SK-N-SH (cell line): Measurements from ENCODE around the gene MYO9A. TPM values are rescaled to one million over a fixed set of nuclear protein-coding genes. Genes with fewer than 3 reads are reported as not detected.

Source experiments
- CTCF ChIA-PET: fragments of 300-600, 350-600 bp; formaldehyde crosslinking; extraction: SDS; loops from one replicate; lab custom pipeline; 2021; lab: Yijun Ruan, JAX
- POLR2A ChIA-PET: fragments of 350-600 bp; sonication (Branson Sonifier 250); formaldehyde crosslinking; extraction: SDS; loops from one replicate; lab custom pipeline; 2020; ENCODE audit warnings: antibody characterized with exemption, inconsistent platforms; lab: Yijun Ruan, JAX
- DNase-seq: peaks from one replicate; pipeline ENCODE4 v3.0.0; 2012
- H2AFZ ChIP-seq: fragments of 200-600 bp; sonication (generic); 2 replicates; pipeline ENCODE4 v1.8.1; 2016; ENCODE audit warnings: antibody characterized with exemption, mild to moderate bottlenecking, low read depth
- H3F3A ChIP-seq: fragments of 200-600 bp; sonication (generic); replicated peaks from 2 replicates; pipeline ENCODE3; 2016; ENCODE audit warnings: antibody characterized with exemption, mild to moderate bottlenecking; ENCODE audit not compliant: insufficient read depth
- H3K27ac ChIP-seq, 2 experiments: fragments of 200-500 bp in 1 of 2; fragments of 200-600 bp in 1 of 2; sonication (Bioruptor generic) in 1 of 2; sonication (generic), shearing (Covaris generic) in 1 of 2; 2 replicates each; pipeline versions ENCODE4 v1.5.1 to v1.6.1; 2014 to 2016; ENCODE audit warnings: low read depth in 2 of 2, inconsistent platforms in 1 of 2, low read length in 1 of 2, mild to moderate bottlenecking in 1 of 2, mixed read lengths in 1 of 2
- H3K27me3 ChIP-seq: fragments of 200-600 bp; sonication (generic), shearing (Covaris generic); 2 replicates; pipeline ENCODE4 v1.6.1; 2016; ENCODE audit warnings: mixed run types; ENCODE audit not compliant: insufficient read depth
- H3K36me3 ChIP-seq, 2 experiments: fragments of 200-500 bp in 1 of 2; fragments of 200-600 bp in 1 of 2; sonication (Bioruptor generic) in 1 of 2; sonication (generic) in 1 of 2; replicated peaks in 1 of 2; 2 replicates each; pipeline versions ENCODE3 to v1.5.1; 2014 to 2016; ENCODE audit warnings: low read length in 1 of 2, mild to moderate bottlenecking in 1 of 2; ENCODE audit not compliant: insufficient read depth in 2 of 2, control insufficient read depth in 1 of 2
- H3K4me1 ChIP-seq, 2 experiments: fragments of 200-500 bp in 1 of 2; fragments of 200-600 bp in 1 of 2; sonication (Bioruptor generic) in 1 of 2; sonication (generic), shearing (Covaris generic) in 1 of 2; 2 replicates each; pipeline versions ENCODE4 v1.5.1 to v1.6.1; 2014 to 2016; ENCODE audit warnings: low read depth in 1 of 2, low read length in 1 of 2, mixed run types in 1 of 2; ENCODE audit not compliant: insufficient read depth in 2 of 2, control insufficient read depth in 1 of 2
- H3K4me2 ChIP-seq: fragments of 200-600 bp; sonication (generic), shearing (Covaris generic); 2 replicates; pipeline ENCODE4 v1.6.1; 2017; ENCODE audit warnings: mixed run types
- H3K4me3 ChIP-seq, 2 experiments: fragments of 200-500 bp in 1 of 2; fragments of 200-600 bp in 1 of 2; sonication (Bioruptor generic) in 1 of 2; sonication (generic), shearing (Covaris generic) in 1 of 2; 2 replicates each; pipeline versions ENCODE4 v1.5.1 to v1.8.1; 2014 to 2016; ENCODE audit warnings: low read depth in 2 of 2, inconsistent platforms in 1 of 2, low read length in 1 of 2, mild to moderate bottlenecking in 1 of 2, mixed read lengths in 1 of 2, moderate library complexity in 1 of 2
- H3K79me2 ChIP-seq: fragments of 200-600 bp; sonication (generic); 2 replicates; pipeline ENCODE4 v1.8.1; 2017; ENCODE audit warnings: mild to moderate bottlenecking; ENCODE audit not compliant: insufficient read depth
- H3K9ac ChIP-seq: fragments of 200-600 bp; sonication (generic); 2 replicates; pipeline ENCODE4 v1.6.1; 2017; ENCODE audit warnings: mixed run types
- H3K9me2 ChIP-seq: fragments of 200-600 bp; sonication (generic); 2 replicates; pipeline ENCODE4 v1.6.1; 2017; ENCODE audit warnings: mixed run types
- H3K9me3 ChIP-seq: fragments of 200-600 bp; sonication (generic); 2 replicates; pipeline ENCODE4 v1.6.1; 2017; ENCODE audit warnings: mixed run types, mild to moderate bottlenecking, moderate library complexity
- H4K20me1 ChIP-seq: fragments of 200-600 bp; sonication (generic); 2 replicates; pipeline ENCODE4 v1.6.1; 2017; ENCODE audit warnings: mild to moderate bottlenecking, mixed run types; ENCODE audit not compliant: insufficient read depth
- CHD2 ChIP-seq: fragments of 150-350 bp; IDR thresholded peaks from 2 replicates; pipeline ENCODE4 v1.6.1; 2018; ENCODE audit warnings: low read length; ENCODE audit not compliant: partially characterized antibody
- ELF1 ChIP-seq: IDR thresholded peaks from 2 replicates; pipeline ENCODE4 v1.4.0; 2012
- EP300 ChIP-seq, 2 experiments: IDR thresholded peaks; 2 replicates each; pipeline versions ENCODE4 v1.4.0 to v1.6.1; 2012; ENCODE audit warnings: borderline replicate concordance in 1 of 2, low read depth in 1 of 2, low read length in 1 of 2
- EZH2phosphoT487 ChIP-seq: fragments of 200-600 bp; sonication (generic); IDR thresholded peaks from 2 replicates; pipeline ENCODE4 v1.6.1; 2017; ENCODE audit warnings: low read depth, mixed run types, mild to moderate bottlenecking, antibody characterized with exemption, moderate library complexity, borderline replicate concordance
- FOXJ3 ChIP-seq: sonication (generic); formaldehyde crosslinking; IDR thresholded peaks from 2 replicates; pipeline ENCODE4 v1.5.1; 2020; ENCODE audit warnings: mild to moderate bottlenecking, missing genetic modification reagents
- GATA2 ChIP-seq: sonication (generic); formaldehyde crosslinking; IDR thresholded peaks from 2 replicates; pipeline ENCODE4 v1.5.0; 2020; ENCODE audit warnings: mild to moderate bottlenecking, missing genetic modification reagents
- IRF3 ChIP-seq: fragments of 150-350 bp; IDR thresholded peaks from 2 replicates; pipeline ENCODE4 v1.6.1; 2016; ENCODE audit warnings: mild to moderate bottlenecking, low read depth, low read length
- JUND ChIP-seq: IDR thresholded peaks from 2 replicates; pipeline ENCODE4 v1.4.0; 2012
- MEF2A ChIP-seq: IDR thresholded peaks from 2 replicates; pipeline ENCODE4 v1.4.0; 2012; ENCODE audit warnings: low read depth, borderline replicate concordance
- NRF1 ChIP-seq: IDR thresholded peaks from 2 replicates; pipeline ENCODE4 v1.6.1; 2012; ENCODE audit warnings: low read depth, mild to moderate bottlenecking, low read length
- POLR2AphosphoS5 ChIP-seq: IDR thresholded peaks from 2 replicates; pipeline ENCODE4 v1.6.1; 2012; ENCODE audit warnings: low read depth, low read length
- RAD21 ChIP-seq: IDR thresholded peaks from 2 replicates; pipeline ENCODE4 v1.6.1; 2012; ENCODE audit warnings: mild to moderate bottlenecking, low read length
- RCOR1 ChIP-seq: fragments of 150-350 bp; IDR thresholded peaks from 2 replicates; pipeline ENCODE4 v1.6.1; 2017; ENCODE audit warnings: antibody characterized with exemption, low read length
- SIN3A ChIP-seq: IDR thresholded peaks from 2 replicates; pipeline ENCODE4 v1.6.1; 2012; ENCODE audit warnings: low read depth, mild to moderate bottlenecking, low read length, moderate library complexity, borderline replicate concordance
- SMC3 ChIP-seq: IDR thresholded peaks from 2 replicates; pipeline ENCODE4 v1.6.1; 2012; ENCODE audit warnings: low read depth, low read length, improper control_type of control experiment
- TAF1 ChIP-seq: IDR thresholded peaks from 2 replicates; pipeline ENCODE4 v1.6.1; 2012; ENCODE audit warnings: low read depth, mild to moderate bottlenecking, low read length, moderate library complexity, borderline replicate concordance
- TCF12 ChIP-seq: IDR thresholded peaks from 2 replicates; pipeline ENCODE4 v1.4.0; 2012
- TEAD4 ChIP-seq: IDR thresholded peaks from 2 replicates; pipeline ENCODE4 v1.4.0; 2012; ENCODE audit warnings: mild to moderate bottlenecking, borderline replicate concordance; ENCODE audit not compliant: insufficient read depth
- YY1 ChIP-seq: IDR thresholded peaks from 2 replicates; pipeline ENCODE4 v1.4.0; 2012; ENCODE audit warnings: low read depth, mild to moderate bottlenecking
- WGBS: methylation state at CpG from one replicate; pipeline ENCODE4 v1.1.6; 2017; ENCODE audit warnings: low lambda C conversion rate; 5-methylcytosine and 5-hydroxymethylcytosine counted together
- polyA plus RNA-seq, 3 experiments: library from polyadenylated mRNA; depleted of rRNA; stranded (reverse); fragments of >200 nt; gene quantifications; 2 replicates each; pipeline ENCODE4 v1.2.3, GENCODE V29; 2012
- TF ChIP-seq, protein P1 (sequence below): fragments of 200-600 bp; sonication (generic); IDR thresholded peaks from 2 replicates; pipeline ENCODE4 v1.6.1; 2017; ENCODE audit warnings: antibody characterized with exemption, mild to moderate bottlenecking, moderate library complexity
- TF ChIP-seq, protein P2 (sequence below): IDR thresholded peaks from 2 replicates; pipeline ENCODE4 v1.4.0; 2012; ENCODE audit warnings: low read depth, borderline replicate concordance

The MYO9A gene
- polyA plus RNA-seq, 1 of the 3 experiments (the other 2 are of a cell fraction), result 4.1 TPM

DNA sequence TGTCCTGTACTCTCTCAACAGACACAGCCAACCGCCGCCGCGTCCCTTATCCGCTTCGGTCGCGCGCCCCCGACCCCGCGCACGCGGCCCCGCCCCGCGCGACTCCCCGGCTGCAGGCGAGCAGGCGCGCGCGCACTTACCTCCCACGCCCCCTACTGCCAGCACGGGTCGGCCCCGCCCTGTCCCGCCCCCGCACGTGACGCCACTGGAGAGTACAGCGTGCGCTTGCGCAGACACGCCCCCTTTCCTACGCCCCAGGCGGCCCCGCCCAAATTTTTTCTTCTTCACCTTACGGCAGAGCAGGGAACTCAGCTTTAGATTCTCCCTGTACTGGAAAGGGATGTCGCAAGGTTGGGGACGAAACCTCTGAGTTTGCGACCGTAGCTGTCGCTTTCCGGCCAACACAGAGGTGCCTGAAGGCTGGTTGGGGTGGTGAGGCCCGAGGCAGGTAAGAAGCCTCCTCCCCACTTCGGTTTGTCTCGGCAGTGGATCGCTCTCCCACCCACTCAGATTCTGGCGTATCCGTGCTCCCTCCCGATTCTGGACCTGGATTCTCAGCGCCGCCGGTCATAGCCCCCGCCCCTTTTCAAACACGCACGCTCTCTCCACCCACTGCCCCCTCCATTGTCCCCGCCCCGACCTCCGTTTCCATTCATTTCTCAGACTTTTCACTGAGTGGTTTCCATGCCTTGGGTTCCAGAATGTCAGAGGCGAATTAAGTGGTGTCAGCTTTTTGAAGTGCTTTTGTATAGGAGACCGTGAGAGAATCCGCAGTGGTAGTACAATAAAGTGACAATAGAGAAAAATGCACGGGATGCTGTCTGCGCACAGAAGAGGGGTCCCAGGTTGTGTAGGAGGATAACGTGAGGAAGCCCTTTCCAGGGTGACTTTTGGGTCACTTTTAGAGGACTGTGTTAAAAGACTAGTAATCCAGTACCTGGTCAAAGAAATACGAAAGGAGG, at the start of gene MYO9A, which contains the start of gene SENP8 (continued):
- TF ChIP-seq TEAD4 (no peak), EZH2phosphoT487 (no peak), GATA2 (CRISPR knock-in tag) (0 out of 2 replicates have a peak, but pooled peaks have one; percentile 0), IRF3 (no peak), SMC3 (no peak), SIN3A (peak; percentile 27; the same call in 1 of the 2 replicates), TAF1 (peak; percentile 60; the same call in 1 of the 2 replicates), RCOR1 (no peak), MEF2A (no peak), RAD21 (no peak), POLR2AphosphoS5 (peak; percentile 94), EP300 (IDR thresholded peaks at IDR 0.05; ENCODE audit: borderline replicate concordance in 1 of 2, low read depth in 1 of 2, low read length in 1 of 2) (no peak; a peak in 1 of 4 replicates), NRF1 (peak; percentile 89), FOXJ3 (CRISPR knock-in tag) (no peak)
- TF ChIP-seq, protein P1, sequence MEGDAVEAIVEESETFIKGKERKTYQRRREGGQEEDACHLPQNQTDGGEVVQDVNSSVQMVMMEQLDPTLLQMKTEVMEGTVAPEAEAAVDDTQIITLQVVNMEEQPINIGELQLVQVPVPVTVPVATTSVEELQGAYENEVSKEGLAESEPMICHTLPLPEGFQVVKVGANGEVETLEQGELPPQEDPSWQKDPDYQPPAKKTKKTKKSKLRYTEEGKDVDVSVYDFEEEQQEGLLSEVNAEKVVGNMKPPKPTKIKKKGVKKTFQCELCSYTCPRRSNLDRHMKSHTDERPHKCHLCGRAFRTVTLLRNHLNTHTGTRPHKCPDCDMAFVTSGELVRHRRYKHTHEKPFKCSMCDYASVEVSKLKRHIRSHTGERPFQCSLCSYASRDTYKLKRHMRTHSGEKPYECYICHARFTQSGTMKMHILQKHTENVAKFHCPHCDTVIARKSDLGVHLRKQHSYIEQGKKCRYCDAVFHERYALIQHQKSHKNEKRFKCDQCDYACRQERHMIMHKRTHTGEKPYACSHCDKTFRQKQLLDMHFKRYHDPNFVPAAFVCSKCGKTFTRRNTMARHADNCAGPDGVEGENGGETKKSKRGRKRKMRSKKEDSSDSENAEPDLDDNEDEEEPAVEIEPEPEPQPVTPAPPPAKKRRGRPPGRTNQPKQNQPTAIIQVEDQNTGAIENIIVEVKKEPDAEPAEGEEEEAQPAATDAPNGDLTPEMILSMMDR, result no peak

DNA sequence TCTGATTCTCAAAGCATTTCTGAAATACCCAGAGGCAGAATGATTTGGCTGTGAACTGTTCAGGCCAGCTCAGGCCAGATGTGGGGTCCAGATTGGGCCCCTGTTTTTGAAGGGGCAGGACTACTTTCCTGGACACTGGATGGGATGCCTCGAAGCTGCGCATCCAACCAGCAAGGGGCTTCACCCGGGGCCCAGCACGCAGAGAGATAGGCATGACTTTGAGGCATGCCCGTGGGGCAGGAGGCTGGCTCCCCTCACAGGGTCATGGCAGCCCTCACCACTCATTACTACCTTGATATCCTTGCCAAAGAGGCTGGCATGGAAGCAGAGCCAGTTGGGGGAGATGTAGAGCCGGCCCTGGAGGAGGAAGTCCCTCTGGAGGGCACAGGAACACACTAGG, 49.5 kb upstream of the MYO9A start:
- DNase-seq, result no peak
- POLR2A ChIA-PET, result no interaction called here
- H4K20me1 ChIP-seq, result no peaks in the 10 kb centered on the region
- H3K27me3 ChIP-seq, result no peaks in the 10 kb centered on the region
- peaks cover 0 to 6% of the 10 kb centered on the region in 2 experiments; a peak in 1 of 4 replicates for H3K4me1 ChIP-seq
- H3K9ac ChIP-seq, result no peak overlapping the region
- H2AFZ ChIP-seq, result no peak overlapping the region
- H3K27ac ChIP-seq, result no peak overlapping the region
- no peaks in the 10 kb centered on the region for H3K9me3 ChIP-seq
- no peaks in the 10 kb centered on the region for H3F3A ChIP-seq
- no peaks in the 10 kb centered on the region for H3K9me2 ChIP-seq
- H3K79me2 ChIP-seq, result no peaks in the 10 kb centered on the region
- H3K4me3 ChIP-seq, result no peak overlapping the region
- H3K36me3 ChIP-seq, result no peaks in the 10 kb centered on the region
- no peak overlapping the region for H3K4me2 ChIP-seq
- 88% methylated on average over 5 of the region's 6 CpGs for WGBS
- CTCF ChIA-PET, result interaction anchor here (3.5 kb wide), 1 partner anchor 11 kb away, joined by 23 read pairs; no protein-coding TSS in a partner anchor
- TF ChIP-seq CHD2 (no peak), JUND (no peak), ELF1 (no peak), RAD21 (no peak), TEAD4 (no peak), TCF12 (no peak), YY1 (no peak)
- TF ChIP-seq, protein P2, sequence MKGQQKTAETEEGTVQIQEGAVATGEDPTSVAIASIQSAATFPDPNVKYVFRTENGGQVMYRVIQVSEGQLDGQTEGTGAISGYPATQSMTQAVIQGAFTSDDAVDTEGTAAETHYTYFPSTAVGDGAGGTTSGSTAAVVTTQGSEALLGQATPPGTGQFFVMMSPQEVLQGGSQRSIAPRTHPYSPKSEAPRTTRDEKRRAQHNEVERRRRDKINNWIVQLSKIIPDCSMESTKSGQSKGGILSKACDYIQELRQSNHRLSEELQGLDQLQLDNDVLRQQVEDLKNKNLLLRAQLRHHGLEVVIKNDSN, result no peak
- TF ChIP-seq, protein P1, result no peak
